Activated CD4-positive, CD25-positive, alpha-beta regulatory T cell treated with anti-CD3 and anti-CD28 coated beads, Interleukin-2, amount 50 U/mL, for 72 hours (primary cell): ENCODE data around the gene FABP3.

Experiments
- DNase-seq: peaks from one replicate; pipeline ENCODE4 v3.0.0; 2021

The FABP3 gene

DNA sequence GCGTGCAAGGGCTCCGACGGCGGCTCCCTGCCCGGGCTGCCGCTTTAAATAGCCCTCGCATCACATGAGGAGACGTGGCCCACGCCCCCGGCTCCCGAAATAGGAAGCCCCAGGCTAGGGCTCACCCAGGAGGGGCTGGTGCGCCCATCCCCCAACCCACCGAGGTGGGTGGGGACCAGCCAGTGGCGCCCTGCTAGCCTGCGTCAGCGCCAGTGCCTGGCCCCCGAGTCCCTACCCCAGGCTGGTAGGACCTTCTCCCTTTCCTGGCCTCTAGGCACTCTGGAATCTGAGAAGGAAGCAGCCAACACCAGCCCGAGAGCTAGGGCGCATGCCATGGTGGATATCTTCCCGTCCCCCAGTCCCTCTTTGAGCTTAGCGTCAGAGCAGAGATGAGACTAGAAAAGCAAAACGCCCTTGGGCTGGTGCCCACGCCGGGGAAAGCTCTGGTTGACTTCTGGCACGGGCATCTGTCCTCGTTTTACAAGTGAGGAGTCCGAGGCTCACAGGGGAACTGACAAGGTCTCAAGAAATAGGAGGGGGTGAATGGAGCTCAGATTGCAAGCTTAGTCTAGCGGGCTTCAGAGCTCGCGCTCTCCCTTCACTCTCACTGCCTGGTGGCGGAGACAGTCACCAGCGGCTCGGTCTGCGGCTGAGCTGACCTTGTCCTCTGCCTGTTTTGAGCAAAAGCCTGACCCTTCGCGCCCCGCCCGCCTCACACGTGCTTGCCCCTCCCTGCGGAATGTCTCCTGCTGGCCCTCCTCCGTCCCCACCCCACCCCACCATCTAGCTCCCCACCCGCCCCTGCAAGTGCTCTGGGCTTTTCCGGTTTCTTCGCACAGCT, at the start of gene FABP3:
FABP3 (minus strand) TSS at position 21 of the 841 bp plus-strand sequence. CDS start 62 bp downstream, outside the sequence.
- peak; percentile 34 for DNase-seq

DNA sequence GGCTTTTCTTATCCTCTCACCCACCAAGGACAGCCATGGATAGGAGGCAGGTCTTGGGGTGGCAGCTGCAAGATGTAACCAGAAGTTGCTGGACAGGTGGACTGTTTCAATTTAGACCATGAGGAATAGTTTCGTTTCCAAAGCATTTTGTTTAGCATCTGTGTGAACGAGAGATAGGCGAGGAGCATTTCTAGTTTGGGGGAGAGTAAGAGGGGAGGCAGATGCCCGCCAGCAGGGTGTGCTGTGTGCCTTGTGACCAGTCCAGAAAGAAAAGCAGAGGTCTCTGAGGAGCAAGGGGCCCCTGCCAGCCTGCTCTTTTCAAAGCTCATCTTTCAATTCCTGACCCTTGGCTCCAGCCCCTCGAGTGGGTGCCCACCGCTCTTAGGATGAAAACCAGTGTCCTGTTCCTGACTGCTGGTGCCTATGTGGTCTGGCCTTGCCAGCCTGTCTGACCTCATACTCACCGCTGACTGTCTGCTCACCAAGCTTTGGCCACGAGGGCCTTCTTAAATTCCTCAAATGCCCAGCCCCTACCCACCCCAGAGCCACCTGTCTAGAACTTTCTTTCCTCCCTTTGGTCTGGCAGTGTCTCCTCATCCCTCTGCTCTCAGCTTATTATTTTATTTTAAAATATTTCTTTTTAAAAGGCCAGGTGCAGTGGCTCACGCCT, 48.6 kb upstream of the FABP3 start:
- DNase-seq = no peak

DNA sequence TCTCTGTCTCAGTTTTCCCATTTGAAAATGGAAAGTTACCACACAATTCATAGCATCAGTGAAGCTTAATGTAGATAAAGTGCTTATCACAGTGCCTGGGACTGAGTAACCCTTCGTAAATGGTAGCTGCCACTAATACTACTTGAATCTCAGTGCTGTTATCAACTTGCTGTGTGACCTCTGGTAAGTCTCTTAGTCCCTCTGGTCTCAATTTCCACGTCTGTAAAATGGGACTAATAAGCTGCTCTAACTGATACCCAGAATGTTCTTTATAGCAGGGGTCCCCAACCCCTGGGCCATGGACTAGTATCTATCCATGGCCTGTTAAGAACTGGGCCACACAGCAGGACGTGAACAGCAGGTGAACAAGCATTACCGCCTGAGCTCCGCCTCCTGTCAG, 47.8 kb upstream of the FABP3 start:
- DNase-seq = no peak

DNA sequence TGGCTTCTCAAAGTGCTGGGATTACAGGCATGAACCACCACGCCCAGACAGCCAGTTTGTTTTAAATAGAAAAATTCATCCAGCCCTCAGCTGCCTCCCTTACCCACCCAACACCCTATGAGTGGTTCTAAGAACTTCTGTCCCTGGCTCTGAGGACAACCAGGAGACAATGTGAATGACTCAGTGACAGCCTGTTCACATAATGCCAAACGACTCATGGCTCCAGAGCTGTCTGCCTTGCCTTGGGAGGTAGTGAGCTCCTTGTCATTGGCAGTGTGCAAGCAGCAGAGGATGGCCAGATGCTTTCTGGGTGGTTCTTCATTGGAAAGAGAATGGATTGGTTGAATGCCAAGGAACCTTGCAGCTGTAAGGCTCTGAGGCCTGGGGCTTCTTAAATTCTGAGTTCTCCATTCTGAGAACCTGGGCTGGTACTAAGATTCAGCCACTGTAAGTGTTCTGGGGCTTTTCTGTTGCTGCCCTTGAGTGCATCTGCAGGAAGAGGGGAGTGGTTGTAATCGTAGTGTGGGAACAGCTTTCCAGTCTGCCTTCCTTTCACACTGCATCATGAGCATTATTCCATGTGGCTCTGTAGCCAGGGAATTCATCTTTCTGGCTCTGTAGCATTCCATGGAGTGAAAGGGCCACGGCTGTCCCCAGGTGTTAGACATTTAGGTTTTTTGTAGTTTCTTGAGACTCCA, 45.9 kb upstream of the FABP3 start:
- no peak for DNase-seq

DNA sequence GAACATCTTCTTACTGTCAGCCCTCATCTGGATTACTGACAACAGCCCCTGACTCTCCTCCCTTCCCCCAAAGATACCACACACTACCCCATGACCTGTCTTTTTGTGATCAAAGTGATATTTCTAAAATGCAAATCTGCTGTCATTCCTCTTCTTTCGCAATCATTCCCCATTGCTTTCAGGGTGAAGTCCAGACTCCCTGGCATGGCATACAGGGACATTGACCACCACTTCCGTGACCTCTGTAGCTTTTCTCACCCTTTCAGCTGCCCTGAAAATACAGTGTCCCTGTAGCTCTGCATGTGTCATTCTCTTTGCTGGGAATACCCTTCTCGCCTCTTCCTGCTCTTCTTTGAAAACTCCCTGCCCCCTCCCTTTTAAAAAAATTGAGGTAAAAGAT, 44.3 kb upstream of the FABP3 start:
- DNase-seq = no peak

DNA sequence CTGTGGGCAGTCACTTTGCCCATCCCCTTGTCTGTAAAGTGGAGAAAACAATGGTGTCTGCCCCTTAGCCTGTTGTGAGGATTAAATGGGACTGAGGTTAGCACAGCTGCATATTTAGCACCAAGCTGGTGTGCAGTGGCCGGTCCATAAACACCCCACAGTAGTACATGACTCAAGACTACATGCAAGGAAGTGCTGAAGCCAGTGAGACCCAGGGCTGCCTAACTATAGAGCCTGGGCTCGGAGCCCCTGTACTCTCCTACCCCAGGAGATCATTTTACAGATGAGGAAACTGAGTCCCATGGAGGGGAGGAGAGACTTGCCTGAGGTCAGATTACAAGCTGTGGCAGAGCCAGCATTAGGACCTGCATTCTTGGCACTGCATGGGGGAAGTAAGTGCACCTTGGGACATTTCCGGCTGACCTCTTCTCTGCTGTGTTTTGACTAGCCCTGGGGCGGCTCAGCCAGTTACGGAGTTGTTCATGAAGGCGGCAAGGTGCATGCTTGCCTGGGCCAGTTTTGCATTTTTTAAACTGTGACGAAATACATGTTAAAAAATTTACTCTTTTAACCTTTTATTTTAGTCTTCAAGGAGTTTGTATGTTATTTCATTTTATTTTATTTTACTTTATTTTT, 43.3 kb upstream of the FABP3 start:
- no peak for DNase-seq

DNA sequence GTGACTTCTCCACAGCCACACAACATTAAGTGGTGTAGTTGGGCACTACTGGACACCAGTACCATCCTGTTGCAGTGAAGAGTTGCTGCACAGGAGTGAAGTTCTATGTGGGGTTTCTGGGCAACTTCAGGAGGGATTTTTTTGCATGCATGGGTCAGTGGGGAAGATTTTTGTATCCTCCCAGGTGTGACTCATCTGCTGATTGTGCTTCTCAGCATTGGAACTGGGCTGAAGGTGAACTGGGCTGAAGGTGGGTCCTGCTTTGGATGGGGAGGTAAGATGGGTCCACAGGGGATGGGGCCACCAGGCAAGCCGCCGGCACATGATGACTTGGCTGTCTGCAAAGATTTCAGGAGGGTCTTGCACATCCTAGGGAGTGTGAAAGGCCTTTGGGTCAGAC, 42.8 kb upstream of the FABP3 start:
- no peak for DNase-seq

DNA sequence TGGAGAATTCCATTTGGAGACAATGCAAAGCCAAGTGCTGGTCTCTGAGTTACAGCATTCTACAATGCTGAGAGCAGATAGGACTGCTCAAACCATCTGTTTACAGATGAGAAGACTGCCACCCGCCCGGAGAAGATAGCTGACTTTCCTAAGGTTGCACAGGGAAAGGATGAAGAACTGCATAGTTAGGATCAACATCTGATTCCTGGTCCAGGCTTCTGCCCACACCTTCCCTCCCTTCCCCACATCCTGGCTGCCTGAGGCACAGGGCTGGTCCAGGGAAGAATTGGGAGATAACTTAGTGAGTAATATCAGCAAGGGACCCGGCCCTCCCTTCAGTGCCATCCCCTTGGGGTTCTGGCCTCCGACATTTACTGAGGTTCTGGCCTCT, 42.1 kb upstream of the FABP3 start:
- no peak for DNase-seq

DNA sequence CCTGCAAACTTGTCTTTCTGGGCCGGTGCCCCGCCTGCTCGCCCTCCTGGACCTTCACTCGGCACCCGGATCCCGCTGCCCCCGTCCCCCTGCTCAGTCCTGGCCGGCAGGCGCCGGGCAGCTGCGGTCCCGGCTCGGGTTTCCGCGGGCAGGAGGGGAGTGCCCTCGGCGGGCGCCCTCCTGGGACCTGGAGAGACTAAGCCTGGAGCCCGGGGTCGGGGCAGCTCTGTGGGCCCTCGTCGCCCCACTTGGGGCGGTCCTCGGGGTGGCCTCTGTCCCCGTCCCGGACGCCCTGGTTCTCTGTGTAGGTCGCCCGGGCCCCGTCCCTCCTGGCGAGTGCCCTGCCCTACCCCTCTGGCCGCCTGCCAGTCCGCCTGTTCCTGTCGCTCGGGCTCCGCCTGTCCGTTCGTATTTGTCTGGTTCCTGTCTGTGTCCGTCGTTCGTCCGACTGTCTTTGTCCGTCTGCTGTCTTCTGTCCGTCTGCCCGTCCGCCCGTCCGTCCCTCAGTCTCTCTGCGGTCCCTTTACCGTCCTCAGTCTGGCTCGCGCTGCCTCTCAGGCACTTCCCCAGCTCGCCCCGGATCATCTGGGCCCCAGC, 40.6 kb upstream of the FABP3 start:
- peak; percentile 44 for DNase-seq

DNA sequence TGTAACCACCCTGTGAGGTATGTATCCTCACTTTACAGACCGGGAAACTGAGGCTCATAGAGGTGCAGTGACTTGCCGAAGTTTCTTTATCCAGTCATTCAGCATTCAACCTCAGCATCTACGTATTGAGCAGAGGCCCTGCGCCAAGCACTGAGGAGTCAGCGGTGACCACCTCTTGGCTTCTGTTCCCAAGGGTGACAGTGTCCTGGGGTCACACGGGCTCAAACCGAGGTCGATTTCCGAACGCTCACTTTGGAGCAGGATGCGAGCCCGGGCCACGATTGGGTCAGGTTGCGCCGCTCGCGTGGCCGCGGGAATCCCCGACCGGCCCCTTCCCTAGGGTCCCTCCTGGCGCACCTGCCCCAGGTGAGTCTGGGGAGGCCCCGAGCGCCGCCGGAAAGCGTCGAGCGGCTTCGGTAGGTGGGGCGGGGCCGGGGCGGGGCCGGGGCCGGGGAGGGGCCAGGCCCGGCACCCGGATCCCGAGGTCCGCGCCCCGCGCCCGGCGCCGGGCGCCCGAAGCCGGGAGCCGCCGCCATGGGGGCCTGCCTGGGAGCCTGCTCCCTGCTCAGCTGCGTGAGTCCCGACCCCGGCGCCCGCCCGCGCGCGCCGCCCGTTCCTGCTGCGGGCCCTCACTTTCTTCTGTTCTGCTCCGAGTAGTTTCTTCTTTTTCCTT, 40.0 kb upstream of the FABP3 start, which contains the start of gene SERINC2:
SERINC2 (plus strand) TSS at position 482 of the 673 bp plus-strand sequence; CDS start at position 535, 53 bp downstream.
- DNase-seq = peak; percentile 34

DNA sequence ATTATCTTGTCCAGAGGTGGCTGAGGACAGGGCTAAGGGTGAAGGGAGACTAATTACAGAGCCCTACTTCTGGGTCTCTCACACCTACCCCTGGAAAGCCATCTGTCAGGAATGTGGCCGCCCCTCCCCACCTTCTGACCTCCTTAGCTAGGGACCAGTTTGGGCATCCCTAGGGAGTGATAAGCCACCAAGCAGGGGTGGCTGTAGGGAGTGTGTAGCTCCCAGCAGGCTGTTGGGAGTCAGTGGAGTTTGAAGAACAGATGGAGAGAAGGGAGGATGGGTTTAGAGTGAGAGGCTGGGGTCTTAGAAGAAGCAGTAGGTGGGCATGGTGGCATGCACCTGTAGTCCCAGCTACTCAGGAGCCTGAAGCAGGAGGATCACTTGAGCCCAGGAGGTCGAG, 39.3 kb upstream of the FABP3 start:
- DNase-seq = no peak

DNA sequence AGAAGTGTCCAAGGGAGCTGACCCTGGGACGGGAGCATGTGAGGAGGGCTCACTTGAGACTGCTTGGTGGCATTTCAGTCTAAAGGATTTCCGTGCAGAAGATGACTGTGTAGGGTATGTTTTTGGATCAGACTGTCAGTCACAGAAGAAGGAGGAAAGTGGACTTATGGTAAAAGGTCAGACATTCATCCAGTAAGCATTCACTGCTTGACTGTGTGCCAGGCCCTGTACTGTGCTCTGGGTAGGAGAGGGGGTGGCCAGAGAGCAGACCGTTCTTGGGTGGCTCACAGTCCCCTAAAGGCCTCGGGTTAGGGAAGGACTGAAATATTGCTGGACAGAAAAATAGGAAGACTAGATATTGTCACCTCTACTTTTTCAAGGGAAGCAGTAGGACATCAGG, 38.0 kb upstream of the FABP3 start:
- no peak for DNase-seq

DNA sequence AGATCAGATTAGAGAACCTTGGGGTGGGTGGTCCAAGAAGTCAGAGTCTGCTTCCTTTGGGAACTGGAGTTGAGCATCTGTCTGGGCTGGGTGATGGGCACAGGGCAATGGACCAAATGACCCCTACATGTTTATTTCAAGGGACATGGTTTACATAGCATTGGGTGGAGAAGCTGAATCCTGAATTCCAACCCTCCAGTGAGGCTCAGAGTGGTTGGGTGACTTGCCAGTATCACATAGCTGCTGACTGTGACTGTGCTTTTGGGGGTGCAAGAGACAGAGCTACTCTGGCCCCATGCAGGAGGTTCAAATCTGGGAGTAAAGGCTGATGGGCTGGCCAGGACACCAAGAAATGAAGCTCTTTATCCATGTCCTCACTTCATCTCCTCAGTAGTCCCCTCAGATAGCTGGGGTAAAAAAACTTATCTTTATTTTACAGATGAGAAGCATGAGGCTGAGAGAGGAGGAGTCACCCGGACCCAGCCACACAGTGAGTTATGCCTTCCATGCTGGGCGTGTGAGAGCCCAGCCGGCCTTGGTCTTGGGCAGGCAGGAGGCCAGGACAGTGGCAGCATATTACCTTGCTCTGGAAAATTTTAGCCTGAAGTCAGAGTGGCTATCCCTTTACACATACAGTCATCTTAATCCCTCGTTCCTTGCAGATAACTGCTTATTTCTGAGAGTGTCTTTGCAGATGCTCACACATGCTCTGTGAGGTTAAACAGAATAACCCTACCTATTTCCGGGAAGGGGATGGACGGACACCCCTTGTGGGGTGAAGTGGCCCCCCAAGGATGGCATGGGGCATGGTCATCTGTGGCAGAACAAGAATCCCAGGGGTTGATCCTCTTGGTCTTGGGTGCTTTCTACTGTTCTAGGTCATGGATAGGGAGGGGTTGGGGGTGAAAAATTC, 37.3 kb upstream of the FABP3 start:
- DNase-seq = no peak

DNA sequence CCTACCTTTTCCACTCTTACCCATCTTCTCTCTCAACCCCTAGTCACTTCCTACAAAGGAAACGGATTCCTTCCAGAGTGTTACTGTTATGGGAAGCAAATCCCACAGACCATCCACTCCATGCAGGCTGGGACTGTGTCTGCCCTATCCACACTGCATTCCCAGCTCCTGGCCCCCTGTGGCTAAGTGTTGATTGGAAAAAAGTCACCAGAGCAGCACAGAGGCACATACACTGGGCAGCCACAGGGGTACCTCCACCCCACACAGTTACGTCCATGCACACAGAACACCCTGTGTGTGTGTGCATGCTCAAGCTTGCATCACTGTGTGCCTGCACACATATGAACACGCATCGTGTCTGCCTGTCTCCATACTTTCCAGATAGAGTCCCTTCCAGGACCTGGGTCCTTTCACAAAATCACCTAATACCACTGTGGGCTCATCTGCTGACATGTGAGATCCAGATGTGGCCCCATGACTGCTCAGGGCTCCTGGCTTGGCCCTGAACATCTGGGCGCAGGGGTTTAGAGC, 36.0 kb upstream of the FABP3 start:
- DNase-seq = no peak

DNA sequence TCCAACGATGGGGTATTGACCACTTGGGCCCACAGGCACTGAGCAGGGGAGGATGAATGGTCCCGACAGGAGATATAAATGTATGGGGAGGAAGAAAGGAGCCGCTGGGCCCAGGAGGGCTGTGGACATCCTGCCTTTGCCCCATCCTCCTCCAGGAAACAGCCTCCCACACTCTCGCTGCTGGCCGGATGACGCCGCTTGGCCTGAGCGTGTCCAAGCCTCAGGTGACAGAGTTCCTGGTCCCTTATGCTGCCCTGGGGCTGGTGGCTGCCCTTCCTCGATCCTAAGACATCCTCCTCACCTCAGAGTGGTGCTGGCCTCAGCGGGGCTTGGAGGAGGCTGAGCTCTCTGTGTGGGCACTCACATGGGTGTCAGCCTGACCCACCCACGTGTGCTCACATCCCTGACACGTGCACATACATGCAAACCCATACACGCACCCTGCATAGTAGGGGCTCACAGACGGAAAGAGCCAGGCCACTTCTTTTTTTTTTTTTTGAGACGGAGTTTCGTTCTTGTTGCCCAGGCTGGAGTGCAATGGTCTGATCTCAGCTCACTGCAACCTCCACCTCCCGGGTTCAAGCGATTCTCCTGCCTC, 34.3 kb upstream of the FABP3 start:
- DNase-seq = no peak

DNA sequence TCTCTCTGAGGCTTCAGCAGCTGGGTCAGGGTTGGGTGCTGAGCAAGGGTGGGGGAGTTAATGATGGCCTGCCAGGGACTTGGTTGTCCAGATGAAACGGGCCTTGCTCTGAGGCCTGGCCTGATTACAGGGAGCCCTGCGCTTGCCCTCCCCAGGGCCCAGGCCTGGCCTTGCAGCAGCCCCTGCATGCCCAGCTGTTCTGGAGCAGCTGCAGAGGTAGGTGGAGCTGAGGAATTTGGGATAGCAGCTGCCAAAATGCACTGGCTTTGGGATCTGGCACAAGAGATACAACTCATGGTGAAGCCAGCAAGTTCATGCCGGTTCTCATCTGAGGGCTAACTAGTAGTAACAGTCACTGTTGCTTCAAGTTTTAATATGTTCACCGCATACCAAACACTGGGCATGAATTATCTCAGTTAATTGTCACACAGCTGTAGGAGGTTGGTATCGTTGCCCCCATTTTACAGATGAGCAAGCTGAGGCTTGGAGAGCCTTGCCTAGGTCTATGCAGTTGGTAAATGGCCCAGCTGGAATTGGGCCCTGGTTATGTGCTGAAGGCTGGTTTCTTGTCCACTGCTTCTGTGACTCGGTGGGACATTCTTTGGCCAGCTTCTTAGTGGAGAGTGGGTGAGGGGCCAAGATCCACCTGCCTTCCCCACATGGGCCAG, 32.8 kb upstream of the FABP3 start:
- no peak for DNase-seq

DNA sequence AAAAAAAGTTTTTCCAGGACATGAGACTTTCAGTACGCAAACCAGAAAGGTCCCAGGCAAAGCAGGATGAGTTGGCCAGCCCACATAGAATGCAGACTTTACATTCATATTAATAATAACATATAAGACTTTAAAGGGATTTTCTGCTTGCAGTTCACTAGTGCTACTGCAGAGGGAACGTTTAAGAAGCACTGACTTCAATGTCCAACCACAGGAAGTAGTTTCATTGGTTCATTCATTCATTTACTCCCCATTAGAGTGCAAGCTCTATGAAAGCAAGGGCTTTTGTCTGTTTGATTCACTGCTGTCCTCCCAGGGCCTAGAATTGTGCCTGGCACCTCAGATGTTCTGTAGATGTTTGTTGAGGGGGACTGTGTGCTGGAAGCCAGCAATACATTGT, 28.4 kb upstream of the FABP3 start:
- DNase-seq = no peak

DNA sequence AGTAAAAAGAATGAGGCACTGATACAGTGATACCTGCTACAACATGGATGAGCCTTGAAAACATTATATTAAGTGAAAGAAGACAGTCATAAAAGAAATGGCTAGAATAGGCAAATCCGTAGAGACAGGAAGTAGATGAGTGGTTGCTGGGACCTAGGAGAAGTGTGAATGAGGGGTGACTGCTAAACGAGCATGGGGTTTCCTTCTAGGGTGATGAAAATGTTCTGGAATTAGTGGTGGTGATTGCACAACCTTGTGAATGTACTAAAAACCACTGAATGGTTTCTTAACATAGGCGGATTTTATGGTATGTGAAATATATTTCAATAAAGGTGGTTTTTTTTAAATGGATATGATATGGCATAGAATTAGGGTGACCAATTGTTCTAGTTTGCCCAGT, 27.5 kb upstream of the FABP3 start:
- DNase-seq = no peak

DNA sequence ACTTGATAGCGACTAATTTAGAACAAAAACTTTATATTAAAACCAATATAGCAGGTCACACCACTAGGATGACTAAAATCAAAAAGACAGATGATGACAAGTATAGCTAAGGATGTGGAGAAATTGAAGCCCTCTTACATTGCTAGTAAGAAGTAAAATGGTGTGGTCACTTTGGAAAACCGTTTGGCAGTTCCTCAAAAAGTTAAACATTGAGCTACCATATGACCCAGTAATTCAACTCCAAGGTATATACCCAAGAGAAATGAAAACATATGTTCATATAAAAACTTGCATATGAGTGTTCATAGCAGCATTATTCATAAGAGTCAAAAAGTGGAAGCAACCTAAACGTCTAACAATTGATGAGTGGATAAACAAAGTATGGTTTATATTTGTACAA, 27.1 kb upstream of the FABP3 start:
- DNase-seq = no peak

DNA sequence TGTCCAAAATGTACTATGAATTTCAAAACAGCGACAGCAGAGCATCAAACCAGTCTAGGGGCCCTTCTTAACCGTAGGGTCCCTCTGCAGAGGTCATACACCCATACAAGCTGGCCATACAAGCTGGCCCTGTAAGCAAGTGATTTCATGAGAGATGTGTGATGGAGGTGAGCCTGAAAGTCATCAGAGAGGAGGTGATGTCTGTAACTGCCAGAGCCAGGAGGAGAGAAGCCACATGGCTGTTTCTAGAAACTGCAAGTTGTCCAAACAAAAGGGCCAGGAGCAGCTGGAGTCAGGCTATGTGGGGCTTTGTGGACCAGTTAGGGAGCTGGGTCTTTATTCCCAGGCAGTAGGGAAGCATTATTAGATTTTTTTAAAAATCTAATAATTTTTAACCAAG, 25.4 kb upstream of the FABP3 start:
- DNase-seq = no peak
